GM19328 (cell line): Measurements from ENCODE around the gene SHD.
"Not testable (repeated sequence)": the region's sequence is repeated elsewhere in the genome, so short reads cannot be mapped to it uniquely, and the experiment has no call there.

Source experiments
- ATAC-seq: cut with Tn5 transposase; IDR thresholded peaks from one replicate; pipeline ENCODE4 v1.9.1; 2021; ENCODE audit warnings: mild to moderate bottlenecking, moderate library complexity; ENCODE audit not compliant: unreplicated experiment

SHD gene

DNA sequence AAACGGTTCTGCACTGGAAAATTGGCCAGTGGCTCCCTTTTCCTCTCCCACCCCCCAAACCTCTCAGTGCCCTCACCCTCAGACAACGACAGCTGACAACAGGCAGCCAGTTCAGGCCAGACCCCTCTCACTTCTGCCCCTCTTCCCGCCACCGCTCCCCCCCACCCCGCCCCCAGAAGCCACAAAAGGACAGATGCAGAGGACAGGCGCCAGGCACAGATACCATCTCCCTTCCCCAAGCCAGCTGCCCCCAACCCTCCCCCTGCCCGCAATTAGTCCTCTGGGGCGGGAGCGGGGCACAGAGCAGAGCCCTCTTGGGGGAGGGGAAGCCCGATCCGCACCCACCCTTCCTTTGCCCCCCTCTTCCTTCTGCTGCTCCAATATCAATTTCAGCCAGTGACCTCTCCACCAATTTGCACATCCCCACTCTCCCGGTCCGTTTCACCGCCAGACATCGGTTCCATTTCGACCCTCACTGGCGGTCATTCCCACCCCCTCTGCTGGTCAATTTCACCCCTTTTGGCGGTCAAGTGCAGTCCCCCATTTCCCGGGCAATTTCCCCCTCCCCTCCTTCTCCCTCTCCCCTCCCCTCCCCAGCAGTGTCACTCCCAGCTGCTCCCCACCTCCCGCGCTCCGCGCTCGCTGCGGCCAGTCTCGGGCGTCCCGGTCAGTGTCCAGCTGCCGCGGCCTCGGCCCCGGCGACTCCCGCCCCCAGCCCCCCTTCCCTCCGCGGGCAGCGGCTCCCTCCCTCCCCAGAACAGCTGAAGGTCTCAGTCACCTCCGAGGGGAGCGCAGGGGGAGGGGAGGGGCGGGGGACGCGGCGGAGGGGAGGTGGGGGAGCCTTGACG, at the start of gene SHD:
SHD (plus strand) TSS at position 848 of the 848 bp plus-strand sequence. CDS start 798 bp downstream, outside the sequence.
- no peak for ATAC-seq

GRCh38 chr19:4230237-4230636, 48.8 kb upstream of the SHD start:
- ATAC-seq = not testable (repeated sequence)

- not testable (repeated sequence) for ATAC-seq
Observed at GRCh38 chr19:4231521-4231920, 47.5 kb upstream of the SHD start.

DNA sequence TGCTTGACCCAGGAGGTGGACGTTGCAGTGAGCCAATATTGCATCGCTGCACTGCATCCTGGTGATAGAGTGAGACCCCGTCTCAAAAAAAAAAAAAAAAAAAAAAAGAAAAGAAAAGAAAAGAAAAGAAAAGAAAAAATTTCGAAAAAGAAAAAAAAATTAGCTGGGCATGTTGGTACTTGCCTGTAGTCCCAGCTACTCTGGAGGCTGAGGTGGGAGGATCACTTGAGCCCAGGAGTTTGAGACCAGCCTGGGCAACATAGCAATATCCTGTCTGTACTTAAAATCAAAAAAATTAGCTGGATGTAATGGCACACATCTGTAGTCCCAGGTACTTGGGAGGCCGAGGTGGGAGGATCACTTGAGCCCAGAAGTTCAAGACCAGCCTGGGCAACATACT, 46.9 kb upstream of the SHD start:
- not testable (repeated sequence) for ATAC-seq

GRCh38 chr19:4232614-4233281, 46.3 kb upstream of the SHD start:
- no peak for ATAC-seq

DNA sequence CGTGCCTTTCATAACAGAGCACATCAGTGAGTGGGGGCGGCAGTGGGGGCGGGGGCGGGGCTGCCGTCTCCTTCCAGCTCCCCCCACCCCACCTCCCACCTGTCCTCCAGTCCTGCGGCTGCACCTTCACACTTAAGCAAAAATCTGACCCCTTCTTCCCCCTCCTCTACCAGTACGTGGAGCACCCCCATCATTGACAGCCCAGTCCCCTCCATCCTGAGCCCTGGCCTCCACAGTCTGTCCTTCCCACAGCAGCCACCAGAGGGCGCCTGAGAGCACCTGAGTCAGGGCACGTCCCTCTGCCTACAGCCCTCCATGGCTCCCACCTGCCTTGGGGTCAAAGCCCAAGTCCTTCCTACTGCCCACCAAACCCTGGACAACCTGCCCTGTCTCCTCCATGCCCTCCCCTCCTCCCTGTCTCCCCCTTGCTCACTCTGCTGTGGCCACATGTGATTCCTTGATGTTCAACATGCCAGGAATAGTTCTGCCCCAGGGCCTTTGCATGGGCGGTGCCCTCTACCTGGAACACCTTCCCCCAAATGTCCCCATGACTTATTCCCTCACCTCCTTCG, 45.7 kb upstream of the SHD start:
- ATAC-seq = no peak

DNA sequence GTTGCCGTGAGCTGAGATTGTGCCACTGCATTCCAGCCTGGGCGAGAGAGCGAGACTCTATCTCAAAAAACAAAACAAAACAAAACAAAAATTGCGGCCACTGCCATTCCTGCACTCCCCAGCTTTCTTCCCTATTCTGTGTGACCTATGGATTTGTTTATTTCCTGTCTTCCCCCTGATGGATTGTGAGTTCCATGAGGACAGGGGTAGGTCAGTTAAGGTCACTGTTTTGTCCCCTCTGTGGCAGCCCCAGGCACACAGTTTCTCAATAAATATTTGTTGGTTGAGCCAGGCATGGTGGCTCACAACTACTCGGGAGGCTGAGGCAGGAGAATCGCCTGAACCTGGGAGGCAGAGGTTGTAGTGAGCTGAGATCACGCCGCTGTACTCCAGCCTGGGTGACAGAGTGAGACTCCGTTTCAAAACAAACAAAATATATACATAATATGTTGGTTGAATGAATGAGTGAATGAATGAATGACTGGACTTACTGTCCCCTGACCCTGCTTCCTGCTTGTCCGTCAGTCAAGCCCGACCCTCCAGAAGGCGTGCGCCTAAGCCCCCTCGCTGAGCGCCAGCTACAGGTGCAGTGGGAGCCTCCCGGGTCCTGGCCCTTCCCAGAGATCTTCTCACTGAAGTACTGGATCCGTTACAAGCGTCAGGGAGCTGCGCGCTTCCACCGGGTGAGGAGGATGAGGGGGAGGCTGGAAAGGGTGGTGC, 44.8 kb upstream of the SHD start:
- ATAC-seq = no peak

GRCh38 chr19:4234862-4235201, 44.2 kb upstream of the SHD start:
- no peak for ATAC-seq

- ATAC-seq = not testable (repeated sequence)
Observed at GRCh38 chr19:4237510-4237909, 41.6 kb upstream of the SHD start.

GRCh38 chr19:4238831-4239230, 40.2 kb upstream of the SHD start:
- no peak for ATAC-seq

- ATAC-seq = no peak
Observed at GRCh38 chr19:4241824-4242430, 37.1 kb upstream of the SHD start.

DNA sequence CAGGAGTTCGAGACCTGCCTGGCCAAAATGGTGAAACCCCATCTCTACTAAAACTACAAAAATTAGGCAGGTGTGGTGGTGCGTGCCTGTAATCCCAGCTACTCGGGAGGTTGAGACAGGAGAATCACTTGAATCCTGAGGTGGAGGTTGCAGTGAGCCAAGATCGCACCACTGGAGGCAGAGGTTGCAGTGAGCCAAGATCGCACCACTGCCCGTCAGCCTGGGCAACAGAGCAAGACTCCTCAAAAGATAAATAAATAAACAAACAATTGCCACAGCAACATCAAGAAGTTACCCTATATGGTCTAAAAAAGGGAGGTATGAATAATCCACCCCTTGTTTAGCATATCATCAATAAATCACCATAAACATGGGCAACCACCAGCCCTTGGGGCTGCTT, 33.1 kb upstream of the SHD start:
- not testable (repeated sequence) for ATAC-seq

GRCh38 chr19:4246767-4247593, 32.1 kb upstream of the SHD start, which contains the start of gene YJU2:
TSS of gene YJU2 (plus strand) at chr19:4247080. CDS start at chr19:4247147, 67 bp downstream.
- peak; percentile 77 for ATAC-seq

- no peak for ATAC-seq
Observed at GRCh38 chr19:4256563-4256962, 22.5 kb upstream of the SHD start.

GRCh38 chr19:4257025-4257424, 22.0 kb upstream of the SHD start:
- no peak for ATAC-seq

GRCh38 chr19:4258181-4258580, 20.9 kb upstream of the SHD start:
- ATAC-seq = no peak

DNA sequence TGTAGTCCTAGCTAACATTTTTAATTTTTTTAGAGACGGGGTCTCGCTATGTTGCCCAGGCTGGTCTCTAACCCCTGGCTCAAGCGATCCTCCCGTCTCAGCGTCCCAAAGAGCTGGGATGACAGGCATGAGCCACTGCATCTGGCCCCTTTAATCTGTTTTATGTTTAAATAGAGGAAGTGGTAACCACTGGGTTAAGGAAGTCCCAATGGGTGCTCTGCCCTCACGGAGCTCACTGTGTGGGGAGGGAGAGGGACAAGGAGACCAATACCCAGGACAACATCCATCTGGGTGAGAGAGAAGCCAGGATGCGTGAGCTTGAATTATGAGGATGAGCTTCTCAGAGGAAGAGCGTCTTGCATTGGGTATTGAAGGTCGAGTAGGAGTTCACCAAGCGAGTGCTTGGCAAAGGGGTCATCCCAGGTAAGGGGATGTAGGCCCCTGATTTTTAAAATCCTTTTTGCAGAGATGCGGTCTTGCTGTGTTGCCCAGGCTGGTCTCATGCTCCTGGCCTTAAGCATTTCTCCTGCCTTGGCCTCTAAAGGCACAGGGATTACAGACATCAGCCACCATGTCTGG, 18.4 kb upstream of the SHD start:
- ATAC-seq = no peak

DNA sequence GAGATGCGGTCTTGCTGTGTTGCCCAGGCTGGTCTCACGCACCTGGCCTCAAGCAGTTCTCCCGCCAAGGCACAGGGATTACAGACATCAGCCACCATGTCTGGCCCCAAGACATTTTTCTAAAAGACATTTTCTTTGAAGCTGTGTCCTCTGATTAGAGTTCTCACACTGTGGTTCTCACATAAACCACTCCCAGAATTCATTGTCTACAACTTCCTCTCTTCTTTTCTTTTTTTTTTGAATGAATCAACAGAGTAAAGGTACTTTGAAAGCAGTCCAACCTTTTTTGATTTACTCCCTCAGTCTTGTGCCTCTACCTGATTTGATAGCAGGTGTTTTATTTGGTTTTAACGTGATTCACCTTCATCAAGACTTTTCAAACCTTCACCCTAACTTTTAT, 14.3 kb upstream of the SHD start:
- no peak for ATAC-seq

GRCh38 chr19:4266253-4267000, 12.6 kb upstream of the SHD start:
- ATAC-seq = no peak
